Spleen (tissue), 7 donors: Measurements from ENCODE around the gene PFKP.

Source experiments
- POLR2AphosphoS5 ChIP-seq, 3 donors: sonication (generic); formaldehyde crosslinking; IDR thresholded peaks; one replicate each; pipeline ENCODE4 v1.5.1; 2017; ENCODE audit warnings: antibody characterized with exemption in 3 of 3
- TF ChIP-seq, protein P1 (sequence below), 11 experiments: fragments of 200-600 bp in 7 of 11; fragments of 450-650 bp in 4 of 11; sonication (generic) in 4 of 11; IDR thresholded peaks in 8 of 11; conservative IDR thresholded peaks in 3 of 11; 1 replicate in 7 of 11; 2 replicates in 4 of 11; pipeline versions ENCODE4 v1.4.0 to v1.8.0; 2016 to 2021; ENCODE audit warnings: antibody characterized with exemption in 11 of 11, inconsistent platforms in 4 of 11, mild to moderate bottlenecking in 1 of 11
- donor health status: DM: no; HTN: no; CAD: no; lungs with moderate emphysema.
- donor health status: DM: no; HTN: no; CAD: no.
- donor health status: DM: no; HTN: no; CAD: no.

DNA sequence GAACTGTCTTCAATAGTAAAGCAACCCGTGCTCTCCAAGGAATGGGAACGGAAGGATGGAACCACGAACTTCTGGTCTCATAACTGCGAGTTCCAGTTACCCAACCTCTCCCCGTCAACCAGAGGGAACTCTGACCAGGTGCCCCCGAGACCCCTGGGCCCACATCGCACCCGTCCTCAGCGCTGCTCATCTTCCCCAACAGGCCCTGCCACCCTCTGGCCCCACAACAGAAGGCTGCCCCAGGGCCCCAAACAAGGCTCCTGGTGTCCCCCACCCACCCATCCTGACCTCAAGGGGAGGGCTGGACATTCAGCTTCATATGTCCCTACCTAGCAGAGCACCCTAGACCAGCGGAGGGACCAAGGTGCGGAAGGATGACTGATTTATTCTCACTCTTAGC is 82.6 kb downstream of the PFKP start:
- TF ChIP-seq, protein P1, sequence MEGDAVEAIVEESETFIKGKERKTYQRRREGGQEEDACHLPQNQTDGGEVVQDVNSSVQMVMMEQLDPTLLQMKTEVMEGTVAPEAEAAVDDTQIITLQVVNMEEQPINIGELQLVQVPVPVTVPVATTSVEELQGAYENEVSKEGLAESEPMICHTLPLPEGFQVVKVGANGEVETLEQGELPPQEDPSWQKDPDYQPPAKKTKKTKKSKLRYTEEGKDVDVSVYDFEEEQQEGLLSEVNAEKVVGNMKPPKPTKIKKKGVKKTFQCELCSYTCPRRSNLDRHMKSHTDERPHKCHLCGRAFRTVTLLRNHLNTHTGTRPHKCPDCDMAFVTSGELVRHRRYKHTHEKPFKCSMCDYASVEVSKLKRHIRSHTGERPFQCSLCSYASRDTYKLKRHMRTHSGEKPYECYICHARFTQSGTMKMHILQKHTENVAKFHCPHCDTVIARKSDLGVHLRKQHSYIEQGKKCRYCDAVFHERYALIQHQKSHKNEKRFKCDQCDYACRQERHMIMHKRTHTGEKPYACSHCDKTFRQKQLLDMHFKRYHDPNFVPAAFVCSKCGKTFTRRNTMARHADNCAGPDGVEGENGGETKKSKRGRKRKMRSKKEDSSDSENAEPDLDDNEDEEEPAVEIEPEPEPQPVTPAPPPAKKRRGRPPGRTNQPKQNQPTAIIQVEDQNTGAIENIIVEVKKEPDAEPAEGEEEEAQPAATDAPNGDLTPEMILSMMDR (IDR thresholded peaks at IDR 0.05 in 8 of 11, conservative IDR thresholded peaks at IDR 0.05 in 3 of 11) = no peak
- no peak for TF ChIP-seq POLR2AphosphoS5 (IDR thresholded peaks at IDR 0.05)
